ENCODE results near the gene PPP1R16B.
A peak's percentile ranks its signal among the peaks of the same experiment; 100 is the strongest.

The PPP1R16B gene

GRCh38 chr20:38962044-38962927, 156.8 kb downstream of the PPP1R16B start, which contains the start of gene DHX35:
Gene DHX35 (plus strand): TSS chr20:38962344. CDS start chr20:38962368, 24 bp downstream.
- DNase-seq (ENCODE audit: low read depth in 1 of 2, low spot score in 1 of 2) = peak; percentile 96 to 97

- no peak for DNase-seq (ENCODE audit: low read depth in 1 of 2, low spot score in 1 of 2)
These were observed 157.5 kb downstream of the PPP1R16B start for GRCh38 chr20:38962928-38963401.

GRCh38 chr20:38963745-38964144, 158.2 kb downstream of the PPP1R16B start:
- DNase-seq (ENCODE audit: low read depth in 1 of 2, low spot score in 1 of 2) = no peak

GRCh38 chr20:38965264-38965663, 159.8 kb downstream of the PPP1R16B start:
- DNase-seq (ENCODE audit: low read depth in 1 of 2, low spot score in 1 of 2) = no peak

GRCh38 chr20:38968090-38968489, 162.6 kb downstream of the PPP1R16B start:
- DNase-seq (ENCODE audit: low read depth in 1 of 2, low spot score in 1 of 2) = no peak

GRCh38 chr20:38969708-38970107, 164.2 kb downstream of the PPP1R16B start:
- no peak for DNase-seq (ENCODE audit: low read depth in 1 of 2, low spot score in 1 of 2)

GRCh38 chr20:38970302-38970701, 164.8 kb downstream of the PPP1R16B start:
- DNase-seq (ENCODE audit: low read depth in 1 of 2, low spot score in 1 of 2) = no peak

All from activated CD4-positive, alpha-beta T cell treated with anti-CD3 and anti-CD28 coated beads, Interleukin-2, amount 50 U/mL, for 24 hours (primary cell).